SK-N-SH treated with all-trans-retinoic acid at 6 μM for 48 hours (cell line): ENCODE results near the gene LAGE3.

Experiments used
- GLIS3 ChIP-seq: fragments of 250-450 bp; sonication (Bioruptor Pico); IDR thresholded peaks from 2 replicates; pipeline ENCODE4 v1.5.0; 2020; ENCODE audit warnings: mild to moderate bottlenecking, moderate library complexity
- OSR1 ChIP-seq: fragments of 250-450 bp; sonication (Bioruptor Pico); IDR thresholded peaks from 2 replicates; pipeline ENCODE4 v1.8.0; 2022; ENCODE audit warnings: moderate library complexity, mild to moderate bottlenecking, inconsistent platforms
- RARB ChIP-seq: fragments of 250-450 bp; sonication (Bioruptor Pico); IDR thresholded peaks from 2 replicates; pipeline ENCODE4 v1.8.0; 2021; ENCODE audit warnings: mild to moderate bottlenecking, moderate library complexity
- TF ChIP-seq, protein P1 (sequence below): fragments of 250-450 bp; sonication (Bioruptor Pico); IDR thresholded peaks from 2 replicates; pipeline ENCODE4 v1.8.0; 2020; ENCODE audit warnings: mild to moderate bottlenecking, moderate library complexity, borderline replicate concordance
- TF ChIP-seq, protein P2 (sequence below): fragments of 250-450 bp; sonication (Bioruptor Pico); IDR thresholded peaks from 2 replicates; pipeline ENCODE4 v1.5.0; 2020; ENCODE audit warnings: mild to moderate bottlenecking, moderate library complexity
- TF ChIP-seq, protein P3 (sequence below): fragments of 250-450 bp; sonication (Bioruptor Pico); IDR thresholded peaks from 2 replicates; pipeline ENCODE4 v1.5.1; 2020; ENCODE audit warnings: low read depth, mild to moderate bottlenecking, moderate library complexity

DNA sequence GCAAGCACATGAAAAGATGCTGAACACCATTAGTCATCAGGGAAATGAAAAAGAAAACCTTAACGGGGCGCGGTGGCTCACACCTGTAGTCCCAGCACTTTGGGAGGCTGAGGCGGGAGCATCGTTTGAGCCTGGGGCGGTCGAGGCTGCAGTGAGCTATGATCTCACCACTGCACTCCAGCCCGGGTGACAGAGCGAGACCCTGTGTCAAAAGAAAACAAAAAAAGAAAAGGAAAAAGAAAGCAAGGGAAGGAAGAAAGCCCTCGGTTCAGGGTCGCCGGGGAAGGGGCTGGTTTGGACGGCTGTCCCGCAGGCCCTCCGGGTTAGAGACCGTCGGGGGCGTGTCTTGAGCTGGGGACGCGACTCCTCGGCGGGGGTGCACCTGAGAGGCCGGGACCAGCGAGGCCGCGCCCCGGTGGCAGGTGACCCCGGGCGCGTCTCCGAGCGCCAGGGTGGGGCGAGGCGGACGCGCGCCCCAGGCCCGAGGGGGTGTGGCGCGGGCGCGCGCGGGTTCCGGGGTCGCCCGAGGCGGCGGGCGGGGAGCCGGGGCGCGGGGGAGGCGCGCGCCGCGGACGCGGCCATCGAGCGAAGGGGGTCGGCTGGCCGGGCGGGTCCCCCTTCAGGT is 21.5 kb downstream of the LAGE3 start:
- TF ChIP-seq GLIS3 (CRISPR knock-in tag) (no peak), RARB (CRISPR knock-in tag) (no peak), OSR1 (CRISPR knock-in tag) (no peak)
- TF ChIP-seq, protein P1, sequence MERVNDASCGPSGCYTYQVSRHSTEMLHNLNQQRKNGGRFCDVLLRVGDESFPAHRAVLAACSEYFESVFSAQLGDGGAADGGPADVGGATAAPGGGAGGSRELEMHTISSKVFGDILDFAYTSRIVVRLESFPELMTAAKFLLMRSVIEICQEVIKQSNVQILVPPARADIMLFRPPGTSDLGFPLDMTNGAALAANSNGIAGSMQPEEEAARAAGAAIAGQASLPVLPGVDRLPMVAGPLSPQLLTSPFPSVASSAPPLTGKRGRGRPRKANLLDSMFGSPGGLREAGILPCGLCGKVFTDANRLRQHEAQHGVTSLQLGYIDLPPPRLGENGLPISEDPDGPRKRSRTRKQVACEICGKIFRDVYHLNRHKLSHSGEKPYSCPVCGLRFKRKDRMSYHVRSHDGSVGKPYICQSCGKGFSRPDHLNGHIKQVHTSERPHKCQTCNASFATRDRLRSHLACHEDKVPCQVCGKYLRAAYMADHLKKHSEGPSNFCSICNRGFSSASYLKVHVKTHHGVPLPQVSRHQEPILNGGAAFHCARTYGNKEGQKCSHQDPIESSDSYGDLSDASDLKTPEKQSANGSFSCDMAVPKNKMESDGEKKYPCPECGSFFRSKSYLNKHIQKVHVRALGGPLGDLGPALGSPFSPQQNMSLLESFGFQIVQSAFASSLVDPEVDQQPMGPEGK (CRISPR knock-in tag), result no peak
- TF ChIP-seq, protein P2, sequence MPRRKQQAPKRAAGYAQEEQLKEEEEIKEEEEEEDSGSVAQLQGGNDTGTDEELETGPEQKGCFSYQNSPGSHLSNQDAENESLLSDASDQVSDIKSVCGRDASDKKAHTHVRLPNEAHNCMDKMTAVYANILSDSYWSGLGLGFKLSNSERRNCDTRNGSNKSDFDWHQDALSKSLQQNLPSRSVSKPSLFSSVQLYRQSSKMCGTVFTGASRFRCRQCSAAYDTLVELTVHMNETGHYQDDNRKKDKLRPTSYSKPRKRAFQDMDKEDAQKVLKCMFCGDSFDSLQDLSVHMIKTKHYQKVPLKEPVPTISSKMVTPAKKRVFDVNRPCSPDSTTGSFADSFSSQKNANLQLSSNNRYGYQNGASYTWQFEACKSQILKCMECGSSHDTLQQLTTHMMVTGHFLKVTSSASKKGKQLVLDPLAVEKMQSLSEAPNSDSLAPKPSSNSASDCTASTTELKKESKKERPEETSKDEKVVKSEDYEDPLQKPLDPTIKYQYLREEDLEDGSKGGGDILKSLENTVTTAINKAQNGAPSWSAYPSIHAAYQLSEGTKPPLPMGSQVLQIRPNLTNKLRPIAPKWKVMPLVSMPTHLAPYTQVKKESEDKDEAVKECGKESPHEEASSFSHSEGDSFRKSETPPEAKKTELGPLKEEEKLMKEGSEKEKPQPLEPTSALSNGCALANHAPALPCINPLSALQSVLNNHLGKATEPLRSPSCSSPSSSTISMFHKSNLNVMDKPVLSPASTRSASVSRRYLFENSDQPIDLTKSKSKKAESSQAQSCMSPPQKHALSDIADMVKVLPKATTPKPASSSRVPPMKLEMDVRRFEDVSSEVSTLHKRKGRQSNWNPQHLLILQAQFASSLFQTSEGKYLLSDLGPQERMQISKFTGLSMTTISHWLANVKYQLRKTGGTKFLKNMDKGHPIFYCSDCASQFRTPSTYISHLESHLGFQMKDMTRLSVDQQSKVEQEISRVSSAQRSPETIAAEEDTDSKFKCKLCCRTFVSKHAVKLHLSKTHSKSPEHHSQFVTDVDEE (CRISPR knock-in tag), result no peak
- TF ChIP-seq, protein P3, sequence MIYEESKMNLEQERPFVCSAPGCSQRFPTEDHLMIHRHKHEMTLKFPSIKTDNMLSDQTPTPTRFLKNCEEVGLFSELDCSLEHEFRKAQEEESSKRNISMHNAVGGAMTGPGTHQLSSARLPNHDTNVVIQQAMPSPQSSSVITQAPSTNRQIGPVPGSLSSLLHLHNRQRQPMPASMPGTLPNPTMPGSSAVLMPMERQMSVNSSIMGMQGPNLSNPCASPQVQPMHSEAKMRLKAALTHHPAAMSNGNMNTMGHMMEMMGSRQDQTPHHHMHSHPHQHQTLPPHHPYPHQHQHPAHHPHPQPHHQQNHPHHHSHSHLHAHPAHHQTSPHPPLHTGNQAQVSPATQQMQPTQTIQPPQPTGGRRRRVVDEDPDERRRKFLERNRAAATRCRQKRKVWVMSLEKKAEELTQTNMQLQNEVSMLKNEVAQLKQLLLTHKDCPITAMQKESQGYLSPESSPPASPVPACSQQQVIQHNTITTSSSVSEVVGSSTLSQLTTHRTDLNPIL (CRISPR knock-in tag), result no peak
